ENCODE measurements around the gene HYI. TPM values are rescaled to one million over a fixed set of nuclear protein-coding genes. Genes with fewer than 3 reads are reported as not detected.

The HYI gene
- total and polyA plus RNA-seq, 3 donors from 2014 or later, result 20.1 to 35.5 (median 21.2) TPM

GRCh38 chr1:43427524-43427923, 26.2 kb downstream of the HYI start:
- intact Hi-C loops (cut with DNase I; ENCODE audit: low total_unique reads), result no loop called here
- H3K4me3 ChIP-seq, result no peak overlapping the region
- H3K36me3 ChIP-seq (ENCODE audit: low read depth, missing control alignments), result no peaks in the 10 kb centered on the region
- H3K27ac ChIP-seq, result no peak overlapping the region
- TF ChIP-seq CTCF (IDR thresholded peaks at IDR 0.05) (no peak), POLR2A (IDR thresholded peaks at IDR 0.05) (no peak)
- no peaks in the 10 kb centered on the region for H3K4me1 ChIP-seq
- WGBS, 2 donors, result 86 to 89% methylated on average over 14 of the region's 14 CpGs
- H3K9me3 ChIP-seq, result no peaks in the 10 kb centered on the region
- no peaks in the 10 kb centered on the region for H3K27me3 ChIP-seq
- DNase-seq, result no peak

GRCh38 chr1:43426221-43426620, 27.5 kb downstream of the HYI start:
- WGBS, 2 donors, result 81 to 89% methylated on average over 8 to 11 of the region's 11 CpGs
- no peaks in the 10 kb centered on the region for H3K4me1 ChIP-seq
- no peaks in the 10 kb centered on the region for H3K9me3 ChIP-seq
- H3K27ac ChIP-seq, result no peak overlapping the region
- TF ChIP-seq CTCF (IDR thresholded peaks at IDR 0.05) (no peak), POLR2A (IDR thresholded peaks at IDR 0.05) (no peak)
- intact Hi-C loops (cut with DNase I; ENCODE audit: low total_unique reads), result no loop called here
- no peak for DNase-seq
- H3K27me3 ChIP-seq, result no peaks in the 10 kb centered on the region
- no peaks in the 10 kb centered on the region for H3K36me3 ChIP-seq (ENCODE audit: low read depth, missing control alignments)
- H3K4me3 ChIP-seq, result no peak overlapping the region

GRCh38 chr1:43425045-43425444, 28.7 kb downstream of the HYI start:
- WGBS, 2 donors, result 83 to 100% methylated on average over 2 to 4 of the region's 4 CpGs
- Histone ChIP-seq H3K36me3 (ENCODE audit: low read depth, missing control alignments) (no peaks in the 10 kb centered on the region), H3K27ac (no peak overlapping the region), H3K9me3 (no peaks in the 10 kb centered on the region), H3K27me3 (no peaks in the 10 kb centered on the region), H3K4me3 (no peak overlapping the region), H3K4me1 (no peaks in the 10 kb centered on the region)
- TF ChIP-seq CTCF (IDR thresholded peaks at IDR 0.05) (no peak), POLR2A (IDR thresholded peaks at IDR 0.05) (no peak)
- intact Hi-C loops (cut with DNase I; ENCODE audit: low total_unique reads), result no loop called here
- DNase-seq, result no peak

- H3K4me1 ChIP-seq, result no peaks in the 10 kb centered on the region
- no peaks in the 10 kb centered on the region for H3K9me3 ChIP-seq
- no peak overlapping the region for H3K27ac ChIP-seq
- H3K27me3 ChIP-seq, result no peaks in the 10 kb centered on the region
- no peak for TF ChIP-seq POLR2A (IDR thresholded peaks at IDR 0.05)
- no peak for TF ChIP-seq CTCF (IDR thresholded peaks at IDR 0.05)
- intact Hi-C loops (cut with DNase I; ENCODE audit: low total_unique reads), result no loop called here
- DNase-seq, result no peak
- H3K36me3 ChIP-seq (ENCODE audit: low read depth, missing control alignments), result no peaks in the 10 kb centered on the region
- no peak overlapping the region for H3K4me3 ChIP-seq
- 91 to 97% methylated on average over 23 of the region's 23 CpGs for WGBS, 2 donors
Measured at GRCh38 chr1:43423672-43424550, 29.8 kb downstream of the HYI start.
